K562 (cell line): ENCODE measurements around the gene CCT3. TPM values are rescaled to one million over a fixed set of nuclear protein-coding genes. Genes with fewer than 3 reads are reported as not detected.

Experiments used
- ARID4B ChIP-seq: sonication (generic); formaldehyde crosslinking; IDR thresholded peaks from 2 replicates; pipeline ENCODE4 v1.8.0; 2022; ENCODE audit warnings: mild to moderate bottlenecking, missing genetic modification reagents
- CHCHD3 ChIP-seq: fragments of 250-450 bp; sonication (Bioruptor Pico); IDR thresholded peaks from 2 replicates; pipeline ENCODE4 v2.1.2; 2022; ENCODE audit warnings: mild to moderate bottlenecking
- CXXC5 ChIP-seq: fragments of 250-450 bp; sonication (Bioruptor Pico); IDR thresholded peaks from 2 replicates; pipeline ENCODE4 v1.8.0; 2022; ENCODE audit warnings: inconsistent platforms, mild to moderate bottlenecking, moderate library complexity
- JUNB ChIP-seq: fragments of 450-650 bp; formaldehyde crosslinking; conservative IDR thresholded peaks from 2 replicates; pipeline ENCODE4 v1.4.0; 2020; ENCODE audit warnings: mild to moderate bottlenecking
- JUND ChIP-seq, 2 experiments: IDR thresholded peaks; 2 replicates in 1 of 2; 3 replicates in 1 of 2; pipeline ENCODE4 v1.6.1; 2011; ENCODE audit warnings: borderline replicate concordance in 2 of 2, low read depth in 2 of 2, low read length in 2 of 2, improper control_type of control experiment in 1 of 2, missing biosample characterization in 1 of 2, missing genetic modification characterization in 1 of 2, missing genetic modification reagents in 1 of 2
- LCOR ChIP-seq: sonication (generic); formaldehyde crosslinking; IDR thresholded peaks from 2 replicates; pipeline ENCODE4 v1.8.0; 2022; ENCODE audit warnings: mild to moderate bottlenecking, missing genetic modification reagents
- NBN ChIP-seq: fragments of 450-650 bp; IDR thresholded peaks from 2 replicates; pipeline ENCODE4 v1.6.1; 2016; ENCODE audit warnings: low read depth, mild to moderate bottlenecking
- NCOA2 ChIP-seq, 2 experiments: fragments of 450-650 bp; IDR thresholded peaks; 2 replicates each; pipeline ENCODE4 v1.6.1; 2018; ENCODE audit warnings: mild to moderate bottlenecking in 2 of 2, moderate library complexity in 1 of 2; ENCODE audit not compliant: partially characterized antibody in 2 of 2
- NFIC ChIP-seq: fragments of 450-650 bp; IDR thresholded peaks from 2 replicates; pipeline ENCODE4 v1.6.1; 2017; ENCODE audit warnings: mild to moderate bottlenecking, inconsistent platforms
- PHB2 ChIP-seq: fragments of 450-650 bp; IDR thresholded peaks from 2 replicates; pipeline ENCODE4 v1.6.1; 2017; ENCODE audit warnings: low read depth
- POLR2B ChIP-seq: fragments of 450-650 bp; IDR thresholded peaks from 2 replicates; pipeline ENCODE4 v1.6.1; 2018; ENCODE audit warnings: low read depth; ENCODE audit not compliant: partially characterized antibody
- SMAD4 ChIP-seq: fragments of 250-450 bp; sonication (Bioruptor Pico); conservative IDR thresholded peaks from 2 replicates; pipeline ENCODE4 v1.8.0; 2021; ENCODE audit warnings: inconsistent platforms, mild to moderate bottlenecking, moderate library complexity
- SMARCA4 ChIP-seq: fragments of 450-650 bp; IDR thresholded peaks from 2 replicates; pipeline ENCODE4 v1.6.1; 2016
- SMARCC2 ChIP-seq: fragments of 450-650 bp; IDR thresholded peaks from 2 replicates; pipeline ENCODE4 v1.6.1; 2017; ENCODE audit warnings: antibody characterized with exemption, moderate library complexity, mild to moderate bottlenecking, low read depth
- SMARCE1 ChIP-seq: fragments of 450-650 bp; IDR thresholded peaks from 2 replicates; pipeline ENCODE4 v1.7.1; 2016; ENCODE audit warnings: mild to moderate bottlenecking
- ZBTB2 ChIP-seq: fragments of 450-650 bp; IDR thresholded peaks from 2 replicates; pipeline ENCODE4 v1.6.1; 2016; ENCODE audit warnings: antibody characterized with exemption
- ZBTB7A ChIP-seq: IDR thresholded peaks from 2 replicates; pipeline ENCODE4 v1.6.1; 2011; ENCODE audit warnings: low read depth, mild to moderate bottlenecking, low read length, moderate library complexity, borderline replicate concordance; ENCODE audit not compliant: control insufficient read depth
- ZEB2 ChIP-seq: fragments of 450-650 bp; IDR thresholded peaks from 2 replicates; pipeline ENCODE4 v1.6.1; 2016
- ZNF140 ChIP-seq: fragments of 250-450 bp; sonication (Bioruptor Pico); IDR thresholded peaks from 2 replicates; pipeline ENCODE4 v1.8.0; 2021; ENCODE audit warnings: moderate library complexity, mild to moderate bottlenecking, inconsistent platforms
- ZNF143 ChIP-seq: sonication (generic); formaldehyde crosslinking; IDR thresholded peaks from 2 replicates; pipeline ENCODE4 v1.9.0; 2022; ENCODE audit warnings: mild to moderate bottlenecking, missing genetic modification reagents
- ZNF232 ChIP-seq: sonication (generic); formaldehyde crosslinking; IDR thresholded peaks from 2 replicates; pipeline ENCODE4 v1.8.0; 2022; ENCODE audit warnings: mild to moderate bottlenecking, missing genetic modification reagents
- ZNF263 ChIP-seq: sonication (generic); formaldehyde crosslinking; IDR thresholded peaks from 2 replicates; pipeline ENCODE4 v1.8.0; 2022; ENCODE audit warnings: mild to moderate bottlenecking, missing genetic modification reagents, borderline replicate concordance
- ZNF431 ChIP-seq: sonication (generic); formaldehyde crosslinking; IDR thresholded peaks from 2 replicates; pipeline ENCODE4 v1.8.0; 2022; ENCODE audit warnings: mild to moderate bottlenecking, missing genetic modification reagents
- ZNF436 ChIP-seq: fragments of 250-450, 450-650 bp; sonication (Bioruptor Pico); formaldehyde crosslinking; IDR thresholded peaks from 2 replicates; pipeline ENCODE4 v1.7.0; 2020; ENCODE audit warnings: mild to moderate bottlenecking
- polyA plus RNA-seq, 8 experiments: library from polyadenylated mRNA; depleted of rRNA in 4 of 8; stranded (reverse) in 5 of 8; unstranded in 3 of 8; fragments of >200 nt; fragmentation: Nextera tagmentation in 2 of 8; fragmentation: Illumina TruSeq in 1 of 8; extraction: Ambion mirVana in 2 of 8; extraction: Trizol in 1 of 8; gene quantifications; 2 replicates each; pipeline versions ENCODE4 v1.2.1 to v1.2.3, GENCODE V29; 2011 to 2014; ENCODE audit warnings: inconsistent platforms in 1 of 8, missing spikeins in 1 of 8
- total RNA-seq, 7 experiments: library from RNA; depleted of rRNA in 6 of 7; stranded (reverse); fragments of >200 nt in 6 of 7; fragmentation: Illumina TruSeq in 2 of 7; extraction: Trizol in 2 of 7; gene quantifications; 2 replicates each; pipeline versions ENCODE4 v1.2.1 to v1.2.3, GENCODE V29; 2011 to 2021; ENCODE audit warnings: low replicate concordance in 1 of 7

Gene CCT3
- total and polyA plus RNA-seq, 9 of the 15 experiments (the other 6 are each of a cell fraction or from before 2014, with no cell fraction given): 475 to 1,167 (median 610) TPM

GRCh38 chr1:156281693-156282478 is 56.2 kb downstream of the CCT3 start (continued):
- TF ChIP-seq PHB2: peak; percentile 42; the same call in 1 of the 2 replicates
- TF ChIP-seq ZEB2: peak; percentile 80
- no peak for TF ChIP-seq JUNB (CRISPR knock-in tag)
- 0 out of 2 replicates have a peak, but pooled peaks have one; percentile 14 for TF ChIP-seq LCOR (CRISPR knock-in tag)
- 0 out of 2 replicates have a peak, but pooled peaks have one; percentile 4 for TF ChIP-seq ZNF263 (CRISPR knock-in tag)
- no peak for TF ChIP-seq ZNF140 (CRISPR knock-in tag)
- no peak for TF ChIP-seq ARID4B (CRISPR knock-in tag)
- TF ChIP-seq NFIC: peak; percentile 71
- no peak for TF ChIP-seq SMAD4
- TF ChIP-seq NCOA2 (IDR thresholded peaks at IDR 0.05; ENCODE audit: partially characterized antibody in 2 of 2): no peak
- 0 out of 2 replicates have a peak, but pooled peaks have one; percentile 13 for TF ChIP-seq ZNF431
- TF ChIP-seq POLR2B: no peak
- 0 out of 2 replicates have a peak, but pooled peaks have one; percentile 40 for TF ChIP-seq SMARCE1
- TF ChIP-seq JUND (IDR thresholded peaks at IDR 0.05; ENCODE audit: borderline replicate concordance, low read depth, low read length): no peak
- TF ChIP-seq JUND (tag; IDR thresholded peaks at IDR 0.05; ENCODE audit: borderline replicate concordance, low read depth, low read length): no peak
- TF ChIP-seq CHCHD3 (CRISPR knock-in tag): no peak
- TF ChIP-seq SMARCC2: no peak
- no peak for TF ChIP-seq ZNF232 (CRISPR knock-in tag)
- TF ChIP-seq CXXC5: no peak
- TF ChIP-seq NBN: 0 out of 2 replicates have a peak, but pooled peaks have one; percentile 51
- TF ChIP-seq ZBTB7A: peak; percentile 44; the same call in 1 of the 2 replicates
- peak; percentile 57; the same call in 1 of the 2 replicates for TF ChIP-seq ZNF143 (CRISPR knock-in tag)
- TF ChIP-seq SMARCA4: 0 out of 2 replicates have a peak, but pooled peaks have one; percentile 11
- no peak for TF ChIP-seq ZNF436 (CRISPR knock-in tag)
- 0 out of 2 replicates have a peak, but pooled peaks have one; percentile 56 for TF ChIP-seq ZBTB2
